ENCODE measurements around the gene SCN5A. TPM values are rescaled to one million over a fixed set of nuclear protein-coding genes. Genes with fewer than 3 reads are reported as not detected.

Gene SCN5A
- total RNA-seq, 2 experiments from 2014 or later = 0.08 to 0.37 TPM

GRCh38 chr3:38580450-38581382 is 68.8 kb downstream of the SCN5A start:
- no peak overlapping the region for H3K4me3 Mint-ChIP-seq
- H3K9me3 Mint-ChIP-seq (ENCODE audit: insufficient read depth) = no peaks in the 10 kb centered on the region
- no peak overlapping the region for H3K27ac Mint-ChIP-seq
- DNase-seq (no peak), ATAC-seq (no peak)
- POLR2A ChIA-PET = no interaction called here
- H3K36me3 Mint-ChIP-seq (ENCODE audit: low read depth) = no peaks in the 10 kb centered on the region
- H3K27me3 Mint-ChIP-seq (ENCODE audit: low read depth) = no peaks in the 10 kb centered on the region
- CTCF ChIA-PET = no interaction called here
- no peaks in the 10 kb centered on the region for H3K4me1 Mint-ChIP-seq (ENCODE audit: low read depth)

GRCh38 chr3:38579551-38580449 is 69.7 kb downstream of the SCN5A start:
- DNase-seq = peak; percentile 13
- Mint-ChIP-seq H3K9me3 (ENCODE audit: insufficient read depth) (no peaks in the 10 kb centered on the region), H3K27ac (no peak overlapping the region), H3K27me3 (ENCODE audit: low read depth) (no peaks in the 10 kb centered on the region), H3K4me1 (ENCODE audit: low read depth) (no peaks in the 10 kb centered on the region), H3K4me3 (no peak overlapping the region), H3K36me3 (ENCODE audit: low read depth) (no peaks in the 10 kb centered on the region)
- ChIA-PET CTCF (no interaction called here), POLR2A (no interaction called here)
- no peak for ATAC-seq

GRCh38 chr3:38579141-38579540 is 70.3 kb downstream of the SCN5A start:
- H3K4me3 Mint-ChIP-seq = no peak overlapping the region
- ATAC-seq (no peak), DNase-seq (peak; percentile 17)
- no peak overlapping the region for H3K27ac Mint-ChIP-seq
- no peaks in the 10 kb centered on the region for H3K4me1 Mint-ChIP-seq (ENCODE audit: low read depth)
- H3K36me3 Mint-ChIP-seq (ENCODE audit: low read depth) = no peaks in the 10 kb centered on the region
- no peaks in the 10 kb centered on the region for H3K27me3 Mint-ChIP-seq (ENCODE audit: low read depth)
- POLR2A ChIA-PET = no interaction called here
- CTCF ChIA-PET = no interaction called here
- no peaks in the 10 kb centered on the region for H3K9me3 Mint-ChIP-seq (ENCODE audit: insufficient read depth)

- ATAC-seq (no peak), DNase-seq (peak; percentile 5)
- ChIA-PET POLR2A (no interaction called here), CTCF (no interaction called here)
- Mint-ChIP-seq H3K36me3 (ENCODE audit: low read depth) (no peaks in the 10 kb centered on the region), H3K4me1 (ENCODE audit: low read depth) (no peaks in the 10 kb centered on the region), H3K4me3 (no peak overlapping the region), H3K27ac (no peak overlapping the region), H3K9me3 (ENCODE audit: insufficient read depth) (no peaks in the 10 kb centered on the region), H3K27me3 (ENCODE audit: low read depth) (no peaks in the 10 kb centered on the region)
These were observed 70.9 kb downstream of the SCN5A start for GRCh38 chr3:38578551-38578950.

DNA sequence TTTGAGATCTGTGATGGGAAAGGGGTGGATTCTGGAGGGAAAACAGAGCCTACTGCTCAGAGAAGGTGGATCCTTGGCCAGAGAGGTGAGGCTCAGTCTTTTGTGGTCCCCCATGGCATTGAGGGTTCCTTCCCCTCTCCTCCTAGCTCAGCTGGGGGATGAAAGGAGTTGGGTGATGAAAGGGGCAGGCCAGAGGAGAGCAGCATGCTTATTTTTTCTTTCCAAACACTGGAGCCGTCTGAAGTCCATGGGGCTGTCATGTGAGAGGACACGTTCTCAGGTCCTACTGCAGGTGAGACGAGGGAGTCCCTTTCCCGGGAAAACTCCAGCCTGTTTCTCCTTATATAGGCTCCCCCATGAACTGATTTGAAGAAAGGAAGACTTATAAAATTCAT is 71.4 kb downstream of the SCN5A start:
- POLR2A ChIA-PET = no interaction called here
- ATAC-seq = no peak
- peak; percentile 7 for DNase-seq
- no peaks in the 10 kb centered on the region for H3K9me3 Mint-ChIP-seq (ENCODE audit: insufficient read depth)
- no peaks in the 10 kb centered on the region for H3K36me3 Mint-ChIP-seq (ENCODE audit: low read depth)
- CTCF ChIA-PET = no interaction called here
- H3K4me3 Mint-ChIP-seq = no peak overlapping the region
- no peaks in the 10 kb centered on the region for H3K4me1 Mint-ChIP-seq (ENCODE audit: low read depth)
- no peak overlapping the region for H3K27ac Mint-ChIP-seq
- H3K27me3 Mint-ChIP-seq (ENCODE audit: low read depth) = no peaks in the 10 kb centered on the region

- DNase-seq (peak; percentile 8), ATAC-seq (no peak)
- Mint-ChIP-seq H3K4me3 (no peak overlapping the region), H3K9me3 (ENCODE audit: insufficient read depth) (no peaks in the 10 kb centered on the region), H3K36me3 (ENCODE audit: low read depth) (no peaks in the 10 kb centered on the region), H3K27ac (no peak overlapping the region), H3K4me1 (ENCODE audit: low read depth) (no peaks in the 10 kb centered on the region), H3K27me3 (ENCODE audit: low read depth) (no peaks in the 10 kb centered on the region)
- POLR2A ChIA-PET = no interaction called here
- CTCF ChIA-PET = no interaction called here
These were observed 72.0 kb downstream of the SCN5A start for GRCh38 chr3:38577371-38578080.

DNA sequence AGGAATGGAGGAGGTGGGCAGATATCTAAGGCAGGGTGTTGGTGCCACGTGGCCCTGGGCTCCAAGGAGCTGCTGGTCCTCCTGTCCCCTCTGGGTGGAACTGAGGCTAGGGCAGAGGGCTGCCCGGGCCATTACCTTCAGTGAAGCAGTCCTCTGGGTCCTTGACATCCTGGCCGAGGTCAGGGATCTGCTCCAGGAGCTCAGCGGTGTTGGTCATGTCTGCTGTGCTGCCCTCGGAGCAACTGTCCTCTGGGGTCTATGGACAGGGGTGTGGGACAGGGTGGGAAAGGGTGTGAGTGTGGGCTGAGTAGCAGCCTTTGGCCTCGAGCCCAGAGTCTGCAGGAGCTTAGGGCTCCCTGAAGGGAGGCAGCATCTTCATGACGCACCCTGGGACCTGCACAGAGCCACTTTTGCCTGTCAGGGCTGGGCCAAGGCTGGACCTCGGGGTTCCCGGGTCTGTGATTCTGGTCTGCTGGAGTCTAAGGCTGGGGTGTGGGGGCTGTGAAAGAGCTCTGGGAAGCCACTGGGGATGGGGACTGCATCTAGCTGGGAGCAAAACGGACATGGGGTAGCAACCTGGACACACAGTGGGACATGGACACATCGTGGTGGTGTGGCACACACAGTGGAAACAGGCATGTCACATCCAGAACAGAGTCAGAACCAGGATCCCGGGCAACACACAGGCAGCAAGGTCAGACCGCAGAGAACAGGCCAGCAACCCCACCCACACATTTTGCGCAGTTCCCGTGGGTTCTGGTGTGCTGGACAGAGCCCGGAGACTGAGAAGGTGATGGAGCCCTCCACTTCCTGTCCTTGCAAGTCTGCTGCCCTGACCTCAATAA is 72.7 kb downstream of the SCN5A start:
- no peak for ATAC-seq
- ChIA-PET CTCF (interaction anchor here (0.7 kb wide), 1 partner anchor 37 kb away, joined by 3 read pairs; no protein-coding TSS in a partner anchor), POLR2A (no interaction called here)
- DNase-seq = peak; percentile 13
- Mint-ChIP-seq H3K4me3 (no peak overlapping the region), H3K9me3 (ENCODE audit: insufficient read depth) (no peaks in the 10 kb centered on the region), H3K27ac (no peak overlapping the region), H3K27me3 (ENCODE audit: low read depth) (no peaks in the 10 kb centered on the region), H3K36me3 (ENCODE audit: low read depth) (no peaks in the 10 kb centered on the region), H3K4me1 (ENCODE audit: low read depth) (no peaks in the 10 kb centered on the region)

- CTCF ChIA-PET = no interaction called here
- Mint-ChIP-seq H3K4me1 (ENCODE audit: low read depth) (no peaks in the 10 kb centered on the region), H3K27me3 (ENCODE audit: low read depth) (no peaks in the 10 kb centered on the region), H3K4me3 (no peak overlapping the region), H3K9me3 (ENCODE audit: insufficient read depth) (no peaks in the 10 kb centered on the region), H3K27ac (no peak overlapping the region), H3K36me3 (ENCODE audit: low read depth) (no peaks in the 10 kb centered on the region)
- DNase-seq (peak; percentile 1), ATAC-seq (no peak)
- POLR2A ChIA-PET = no interaction called here
These were observed 73.4 kb downstream of the SCN5A start for GRCh38 chr3:38576131-38576525.

GRCh38 chr3:38575279-38575843 is 74.1 kb downstream of the SCN5A start:
- H3K9me3 Mint-ChIP-seq (ENCODE audit: insufficient read depth) = no peaks in the 10 kb centered on the region
- no peaks in the 10 kb centered on the region for H3K36me3 Mint-ChIP-seq (ENCODE audit: low read depth)
- CTCF ChIA-PET = no interaction called here
- peaks cover 2% of the 10 kb centered on the region for H3K27me3 Mint-ChIP-seq (ENCODE audit: low read depth)
- peak; percentile 1 for DNase-seq
- POLR2A ChIA-PET = no interaction called here
- H3K4me1 Mint-ChIP-seq (ENCODE audit: low read depth) = no peaks in the 10 kb centered on the region
- no peak for ATAC-seq
- H3K4me3 Mint-ChIP-seq = no peak overlapping the region
- no peak overlapping the region for H3K27ac Mint-ChIP-seq

GRCh38 chr3:38574411-38575278 is 74.8 kb downstream of the SCN5A start:
- CTCF ChIA-PET = no interaction called here

More at GRCh38 chr3:38574411-38575278, 74.8 kb downstream of the SCN5A start:
- H3K9me3 Mint-ChIP-seq (ENCODE audit: insufficient read depth) = no peaks in the 10 kb centered on the region
- H3K36me3 Mint-ChIP-seq (ENCODE audit: low read depth) = no peaks in the 10 kb centered on the region
- H3K4me1 Mint-ChIP-seq (ENCODE audit: low read depth) = no peaks in the 10 kb centered on the region
- DNase-seq (peak; percentile 8), ATAC-seq (no peak)
- peaks cover 2% of the 10 kb centered on the region for H3K27me3 Mint-ChIP-seq (ENCODE audit: low read depth)
- no peak overlapping the region for H3K27ac Mint-ChIP-seq
- POLR2A ChIA-PET = no interaction called here
- no peak overlapping the region for H3K4me3 Mint-ChIP-seq

Measured in activated CD8-positive, alpha-beta T cell treated with anti-CD3 and anti-CD28 coated beads, Interleukin-2, amount 10 ng/mL, durations not matched to agents 7 days and 5 days (primary cell).